H54 (cell line): ENCODE data around the gene PCDH12.

Source experiments
- DNase-seq: peaks from one replicate; pipeline ENCODE4 v3.0.0; 2011; ENCODE audit warnings: low spot score, mixed read lengths; ENCODE audit not compliant: insufficient read length
- FAIRE-seq: peaks from 3 replicates; lab custom pipeline; 2011; peaks lifted over from hg19 to GRCh38; lab: Jason Lieb, UNC
- POLR2A ChIP-seq: IDR thresholded peaks from 2 replicates; pipeline ENCODE4 v1.6.1; 2011; ENCODE audit warnings: low read depth, mild to moderate bottlenecking, low read length

PCDH12 gene

GRCh38 chr5:141919218-141920119 lies 38.5 kb downstream of the PCDH12 start:
- DNase-seq (no peak), FAIRE-seq (no peak)
- no peak for TF ChIP-seq POLR2A

GRCh38 chr5:141917760-141918159 lies 40.2 kb downstream of the PCDH12 start:
- no peak for FAIRE-seq
- TF ChIP-seq POLR2A, result no peak
- DNase-seq, result no peak

DNA sequence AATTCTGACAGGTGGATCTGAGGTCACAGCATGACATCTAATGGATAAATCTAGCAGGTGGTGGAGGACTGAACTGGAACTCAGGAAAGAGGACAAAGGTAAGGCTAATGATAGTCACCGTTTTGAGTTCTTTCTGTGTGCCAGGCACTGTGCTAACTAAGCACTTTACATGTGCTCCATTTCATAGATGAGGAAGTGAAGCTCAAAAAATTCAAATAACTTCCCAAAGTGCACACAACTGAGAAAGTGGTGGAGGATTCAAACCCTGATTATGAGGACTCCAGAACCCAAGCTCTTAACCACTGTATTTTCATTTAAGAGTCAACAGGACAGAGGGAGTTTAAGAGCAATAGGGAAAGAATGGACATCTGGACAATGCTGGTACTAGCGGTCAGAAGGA lies 41.5 kb downstream of the PCDH12 start:
- no peak for TF ChIP-seq POLR2A
- DNase-seq (no peak), FAIRE-seq (no peak)

DNA sequence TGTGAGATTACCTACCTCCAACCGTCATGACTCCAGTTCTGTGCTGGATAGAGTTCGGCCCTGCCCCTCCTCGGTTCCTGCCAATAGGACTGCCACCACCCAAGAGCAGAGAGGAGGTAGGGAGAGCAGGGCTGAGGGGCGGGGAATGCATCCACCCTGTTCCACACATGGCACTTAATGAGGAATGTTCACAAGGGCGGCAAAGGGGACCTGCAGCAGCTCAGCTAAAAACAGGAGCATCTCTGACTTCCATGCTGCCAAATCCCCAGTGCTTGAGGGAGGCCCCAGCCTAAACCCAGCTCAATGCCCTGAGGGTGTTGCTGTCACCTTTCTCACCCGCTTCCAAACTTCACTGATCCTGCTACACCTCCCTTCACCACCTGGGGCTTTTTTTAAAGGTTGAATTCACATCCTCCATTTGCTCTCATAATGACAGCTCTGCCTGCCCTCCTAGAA lies 42.1 kb downstream of the PCDH12 start:
- FAIRE-seq (no peak), DNase-seq (no peak)
- TF ChIP-seq POLR2A, result no peak

GRCh38 chr5:141914797-141915196 lies 43.2 kb downstream of the PCDH12 start:
- TF ChIP-seq POLR2A, result no peak
- FAIRE-seq (no peak), DNase-seq (no peak)

DNA sequence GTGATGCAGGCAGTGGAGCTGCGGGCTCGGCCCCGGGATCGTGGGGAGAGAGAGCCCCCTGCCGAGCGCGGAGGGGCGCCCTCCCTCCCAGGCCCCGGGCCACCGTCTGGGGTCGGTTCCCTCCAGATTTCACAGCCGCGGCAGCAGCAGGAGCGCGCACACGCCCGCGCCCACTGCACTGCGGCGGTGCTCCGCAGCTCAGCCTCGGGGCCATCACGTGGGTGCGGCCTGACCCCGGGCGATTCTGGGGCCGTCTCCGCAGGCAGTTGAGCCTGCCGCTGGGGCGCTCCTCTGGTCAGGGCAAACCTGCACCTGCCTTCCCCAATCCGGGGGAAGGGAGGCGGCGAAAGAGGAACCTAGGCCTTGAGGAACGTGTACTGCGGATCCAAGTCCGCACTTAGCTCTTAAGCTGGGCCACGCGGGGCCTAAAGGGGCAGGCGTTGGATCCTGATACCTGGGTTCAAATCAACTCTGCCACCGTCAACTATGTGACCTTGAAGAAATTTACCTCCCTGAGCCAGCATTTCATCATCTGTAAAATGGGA lies 43.7 kb downstream of the PCDH12 start:
- DNase-seq (no peak), FAIRE-seq (no peak)
- no peak for TF ChIP-seq POLR2A

- FAIRE-seq (no peak), DNase-seq (no peak)
- no peak for TF ChIP-seq POLR2A
These were observed 44.3 kb downstream of the PCDH12 start for GRCh38 chr5:141913560-141914198.

DNA sequence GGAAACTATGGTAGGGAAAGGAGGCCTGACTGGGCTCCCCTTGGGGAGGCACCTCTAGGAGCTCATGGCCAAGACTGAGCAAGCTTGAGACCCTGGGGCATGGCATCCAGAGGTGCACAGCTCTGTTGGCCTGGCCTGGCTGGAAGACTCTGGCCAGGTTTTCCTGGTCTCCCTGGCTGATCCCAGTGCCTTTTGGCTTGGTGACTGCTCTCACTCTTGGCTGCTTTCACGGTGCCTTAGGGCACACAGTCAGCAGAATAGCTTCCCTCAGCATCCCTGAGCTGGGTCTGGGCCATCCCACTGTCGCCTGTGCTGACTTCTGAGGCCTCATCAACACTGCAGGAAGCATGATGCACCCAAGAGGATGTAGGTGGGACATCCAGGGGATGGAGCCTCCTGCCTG lies 47.7 kb downstream of the PCDH12 start:
- no peak for TF ChIP-seq POLR2A
- peak; percentile 52 for FAIRE-seq
- peak; percentile 32 for DNase-seq

GRCh38 chr5:141909212-141909611 lies 48.8 kb downstream of the PCDH12 start:
- no peak for FAIRE-seq
- DNase-seq, result no peak
- no peak for TF ChIP-seq POLR2A

- FAIRE-seq (peak; percentile 45), DNase-seq (no peak)
- TF ChIP-seq POLR2A, result no peak
These were observed 49.2 kb downstream of the PCDH12 start for GRCh38 chr5:141908796-141909195.

DNA sequence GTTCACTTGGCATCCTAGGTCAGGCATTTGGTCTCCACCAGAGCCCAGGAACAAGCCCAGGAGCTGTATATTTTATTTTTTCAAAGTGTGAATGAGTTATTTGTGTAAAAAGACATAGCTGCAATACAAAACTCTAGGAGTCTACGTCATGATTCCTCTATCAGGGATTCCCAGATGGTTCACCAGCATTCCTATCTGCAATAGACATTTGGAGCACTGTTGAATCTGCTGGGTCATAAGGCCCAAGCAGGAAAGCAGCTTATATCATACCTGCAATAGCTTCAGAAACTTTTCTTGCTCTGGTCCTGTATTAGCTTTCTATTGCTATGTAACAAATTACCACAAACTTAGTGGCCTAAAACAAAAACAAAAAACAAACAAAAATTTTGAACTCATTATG lies 51.0 kb downstream of the PCDH12 start:
- TF ChIP-seq POLR2A, result no peak
- FAIRE-seq (no peak), DNase-seq (no peak)

DNA sequence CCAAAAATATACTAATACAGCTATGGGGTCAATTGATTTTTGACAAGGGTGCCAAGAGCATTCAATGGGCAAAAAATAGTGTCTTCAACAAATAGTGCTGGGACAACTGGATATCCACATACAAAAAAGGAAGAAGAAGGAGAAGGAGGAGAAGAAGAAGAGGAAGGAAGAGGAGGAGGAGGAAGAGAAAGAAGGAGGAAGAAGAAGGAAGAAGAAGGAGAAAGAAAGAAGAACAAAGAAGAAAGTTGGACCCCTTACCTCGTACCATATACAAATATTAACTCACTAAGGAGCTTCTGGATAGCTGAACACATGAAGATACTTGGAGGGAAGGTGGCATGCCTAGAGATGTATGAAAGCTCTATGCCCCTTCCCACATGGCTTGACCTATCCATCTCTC lies 51.5 kb downstream of the PCDH12 start:
- no peak for TF ChIP-seq POLR2A
- no peak for DNase-seq
- FAIRE-seq, result no peak

DNA sequence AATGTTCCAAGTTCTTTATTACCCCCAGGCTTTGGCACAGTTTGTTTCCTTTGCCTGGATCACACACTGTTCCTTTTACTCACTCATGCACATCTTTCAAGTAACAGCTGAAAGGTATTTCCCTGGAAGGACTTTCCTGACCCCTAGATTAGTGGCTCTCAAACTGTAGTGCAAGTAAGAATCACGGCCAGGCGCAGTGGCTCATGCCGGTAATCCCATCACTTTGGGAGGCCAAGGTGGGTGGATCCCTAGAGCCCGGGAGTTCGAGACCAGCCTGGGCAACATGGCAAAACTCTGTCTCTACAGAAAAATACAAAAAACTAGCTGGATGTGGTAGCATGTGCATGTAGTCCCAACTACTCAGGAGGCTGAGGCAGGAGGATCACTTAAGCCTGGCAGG lies 53.5 kb downstream of the PCDH12 start:
- FAIRE-seq, result no peak
- no peak for DNase-seq
- TF ChIP-seq POLR2A, result no peak

DNA sequence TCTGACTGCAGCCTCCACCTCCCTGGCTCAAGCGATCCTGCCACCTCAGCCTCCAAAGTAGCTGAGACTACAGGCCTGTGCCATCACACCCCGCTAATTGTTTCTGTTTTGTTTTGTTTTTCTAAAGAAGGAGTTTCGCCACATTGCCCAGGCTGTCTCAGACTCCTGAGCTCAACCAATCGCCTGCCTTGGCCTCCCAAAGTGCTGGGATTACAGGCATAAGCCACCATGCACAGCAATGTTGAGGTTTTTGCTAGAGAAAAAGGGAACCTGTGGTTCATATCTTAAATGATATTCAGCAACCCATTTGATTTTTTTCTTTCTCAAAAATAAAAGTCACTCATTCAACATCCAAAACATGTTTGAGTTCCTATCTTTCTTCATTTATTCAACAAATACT lies 54.7 kb downstream of the PCDH12 start:
- no peak for FAIRE-seq
- no peak for TF ChIP-seq POLR2A
- DNase-seq, result no peak
